ENCODE results near the gene TMEM31.

DNA sequence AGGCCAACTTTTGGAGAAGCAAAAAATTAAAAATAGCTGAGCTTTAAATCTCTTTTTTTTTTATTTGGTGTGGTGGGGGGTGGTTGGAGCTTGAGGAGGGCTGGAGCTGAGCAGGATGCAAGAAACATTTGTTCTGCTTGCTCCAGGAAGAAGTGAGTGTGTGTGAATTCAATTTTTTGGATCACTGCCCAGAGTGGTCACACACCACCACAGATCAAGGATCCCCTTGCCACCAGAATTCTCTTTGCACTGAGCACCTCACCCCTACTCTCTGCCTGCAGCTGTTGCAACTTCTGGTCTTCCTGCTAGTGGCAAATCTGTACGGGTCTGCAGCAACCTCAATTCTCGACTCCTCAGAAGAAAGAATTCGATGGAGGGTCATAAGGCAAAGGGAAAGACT lies 46.0 kb downstream of the TMEM31 start:
- TF ChIP-seq, protein P1, sequence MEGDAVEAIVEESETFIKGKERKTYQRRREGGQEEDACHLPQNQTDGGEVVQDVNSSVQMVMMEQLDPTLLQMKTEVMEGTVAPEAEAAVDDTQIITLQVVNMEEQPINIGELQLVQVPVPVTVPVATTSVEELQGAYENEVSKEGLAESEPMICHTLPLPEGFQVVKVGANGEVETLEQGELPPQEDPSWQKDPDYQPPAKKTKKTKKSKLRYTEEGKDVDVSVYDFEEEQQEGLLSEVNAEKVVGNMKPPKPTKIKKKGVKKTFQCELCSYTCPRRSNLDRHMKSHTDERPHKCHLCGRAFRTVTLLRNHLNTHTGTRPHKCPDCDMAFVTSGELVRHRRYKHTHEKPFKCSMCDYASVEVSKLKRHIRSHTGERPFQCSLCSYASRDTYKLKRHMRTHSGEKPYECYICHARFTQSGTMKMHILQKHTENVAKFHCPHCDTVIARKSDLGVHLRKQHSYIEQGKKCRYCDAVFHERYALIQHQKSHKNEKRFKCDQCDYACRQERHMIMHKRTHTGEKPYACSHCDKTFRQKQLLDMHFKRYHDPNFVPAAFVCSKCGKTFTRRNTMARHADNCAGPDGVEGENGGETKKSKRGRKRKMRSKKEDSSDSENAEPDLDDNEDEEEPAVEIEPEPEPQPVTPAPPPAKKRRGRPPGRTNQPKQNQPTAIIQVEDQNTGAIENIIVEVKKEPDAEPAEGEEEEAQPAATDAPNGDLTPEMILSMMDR (conservative IDR thresholded peaks at IDR 0.05; ENCODE audit: low read depth, low read length), result no peak
- TF ChIP-seq EZH2 (IDR thresholded peaks at IDR 0.05; ENCODE audit: low read length, unreplicated experiment), result no peak
- TF ChIP-seq EZH2phosphoT487 (IDR thresholded peaks at IDR 0.05; ENCODE audit: borderline replicate concordance, low read length), result no peak

Data from PC-3 (cell line).